ENCODE measurements around the gene PRG2.
"Not testable (repeated sequence)": the region's sequence is repeated elsewhere in the genome, so short reads cannot be mapped to it uniquely, and the experiment has no call there.

PRG2 gene

DNA sequence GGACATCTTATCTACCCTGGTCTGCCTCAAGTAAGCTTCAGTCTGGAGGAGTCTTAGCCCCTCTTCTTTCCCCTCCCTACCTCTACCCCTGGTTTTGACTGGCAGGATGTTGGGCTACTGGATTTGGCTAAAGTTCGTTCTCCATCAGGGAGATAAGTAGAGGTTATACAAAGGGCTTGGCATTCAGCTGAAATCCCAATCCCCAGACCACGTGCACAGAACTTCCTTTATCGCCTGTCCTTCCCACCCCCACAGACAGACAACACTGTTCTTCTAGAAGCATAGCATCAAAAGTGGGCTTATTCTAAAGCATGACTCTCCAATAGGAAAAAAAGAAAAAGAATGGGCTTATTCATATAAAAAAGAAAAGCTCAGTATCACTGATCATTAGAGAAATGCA lies 17.3 kb downstream of the PRG2 start:
- H3K4me1 ChIP-seq (ENCODE audit: control insufficient read depth in 5 of 5, insufficient read depth in 5 of 5, low read length in 5 of 5) = peaks cover 0 to 32% (median 5%) of the 10 kb centered on the region in 5 donors
- H3K4me3 ChIP-seq (ENCODE audit: low read depth in 1 of 5, low read length in 5 of 5) = no peak overlapping the region
- no peak overlapping the region for H3K27ac ChIP-seq (ENCODE audit: low read depth, low read length)
- no peaks in the 10 kb centered on the region for H3K9me3 ChIP-seq (ENCODE audit: control insufficient read depth in 5 of 5, low read length in 5 of 5)
- no peaks in the 10 kb centered on the region for H3K36me3 ChIP-seq (ENCODE audit: control insufficient read depth in 5 of 5, insufficient read depth in 5 of 5, low read length in 5 of 5)
- peaks cover 0 to 13% (median 6%) of the 10 kb centered on the region in 5 donors for H3K27me3 ChIP-seq (ENCODE audit: control insufficient read depth in 5 of 5, insufficient read depth in 4 of 5, low read length in 5 of 5)
- no peak overlapping the region for H3K9ac ChIP-seq (ENCODE audit: low read length in 5 of 5)

DNA sequence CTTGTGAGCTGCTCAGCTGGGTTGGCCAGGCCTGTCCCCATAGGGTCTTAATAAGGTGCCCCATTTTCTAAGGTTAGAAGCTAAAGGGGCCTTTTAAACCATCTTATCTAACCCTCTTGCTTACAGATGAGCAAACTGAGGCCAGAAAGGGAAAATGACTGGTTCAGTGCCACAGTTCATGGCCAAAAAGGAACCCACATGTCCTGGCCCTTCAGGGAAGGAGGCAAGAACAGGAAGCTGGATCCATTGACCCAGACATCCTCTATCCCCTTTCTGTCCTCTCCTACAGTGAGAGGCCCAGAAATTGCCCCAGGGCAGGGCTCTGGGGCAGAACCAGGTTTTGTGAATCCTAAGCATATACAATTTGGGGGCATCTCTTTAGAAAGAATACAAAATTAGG lies 19.5 kb downstream of the PRG2 start:
- Histone ChIP-seq H3K9me3 (ENCODE audit: control insufficient read depth in 5 of 5, low read length in 5 of 5) (no peaks in the 10 kb centered on the region), H3K4me3 (ENCODE audit: low read depth in 1 of 5, low read length in 5 of 5) (no peak overlapping the region), H3K9ac (ENCODE audit: low read length in 5 of 5) (no peak overlapping the region), H3K27me3 (ENCODE audit: control insufficient read depth in 5 of 5, insufficient read depth in 4 of 5, low read length in 5 of 5) (peaks cover 0 to 2% (median 0%) of the 10 kb centered on the region in 5 donors), H3K36me3 (ENCODE audit: control insufficient read depth in 5 of 5, insufficient read depth in 5 of 5, low read length in 5 of 5) (no peaks in the 10 kb centered on the region), H3K27ac (ENCODE audit: low read depth, low read length) (no peak overlapping the region), H3K4me1 (ENCODE audit: control insufficient read depth in 5 of 5, insufficient read depth in 5 of 5, low read length in 5 of 5) (peaks cover 0 to 33% (median 5%) of the 10 kb centered on the region in 5 donors)

DNA sequence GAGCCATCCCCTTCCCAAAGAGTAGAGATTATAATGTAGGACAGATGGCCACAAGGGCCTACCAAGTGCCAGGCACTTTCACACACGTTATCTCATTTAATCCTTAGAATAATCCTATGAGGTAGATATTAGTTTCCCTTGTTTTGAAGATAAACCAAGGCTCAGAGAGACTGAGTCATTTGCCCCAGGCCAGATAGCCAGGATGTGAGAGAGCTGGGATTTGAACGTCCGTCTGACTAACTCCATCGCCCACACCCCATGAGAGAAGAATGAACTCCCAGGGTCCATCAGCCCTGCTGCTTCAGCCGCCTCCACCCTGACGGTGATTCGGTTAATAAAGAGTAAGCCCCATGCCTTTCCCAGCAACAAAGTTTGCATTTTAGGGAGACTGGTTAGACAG lies 20.2 kb downstream of the PRG2 start:
- no peaks in the 10 kb centered on the region for H3K36me3 ChIP-seq (ENCODE audit: control insufficient read depth in 5 of 5, insufficient read depth in 5 of 5, low read length in 5 of 5)
- peaks cover 0 to 28% (median 4%) of the 10 kb centered on the region in 5 donors for H3K4me1 ChIP-seq (ENCODE audit: control insufficient read depth in 5 of 5, insufficient read depth in 5 of 5, low read length in 5 of 5)
- H3K27ac ChIP-seq (ENCODE audit: low read depth, low read length) = no peak overlapping the region
- H3K9me3 ChIP-seq (ENCODE audit: control insufficient read depth in 5 of 5, low read length in 5 of 5) = no peaks in the 10 kb centered on the region
- no peak overlapping the region for H3K9ac ChIP-seq (ENCODE audit: low read length in 5 of 5)
- H3K27me3 ChIP-seq (ENCODE audit: control insufficient read depth in 5 of 5, insufficient read depth in 4 of 5, low read length in 5 of 5) = peaks cover 0 to 2% (median 0%) of the 10 kb centered on the region in 5 donors
- no peak overlapping the region for H3K4me3 ChIP-seq (ENCODE audit: low read depth in 1 of 5, low read length in 5 of 5)

DNA sequence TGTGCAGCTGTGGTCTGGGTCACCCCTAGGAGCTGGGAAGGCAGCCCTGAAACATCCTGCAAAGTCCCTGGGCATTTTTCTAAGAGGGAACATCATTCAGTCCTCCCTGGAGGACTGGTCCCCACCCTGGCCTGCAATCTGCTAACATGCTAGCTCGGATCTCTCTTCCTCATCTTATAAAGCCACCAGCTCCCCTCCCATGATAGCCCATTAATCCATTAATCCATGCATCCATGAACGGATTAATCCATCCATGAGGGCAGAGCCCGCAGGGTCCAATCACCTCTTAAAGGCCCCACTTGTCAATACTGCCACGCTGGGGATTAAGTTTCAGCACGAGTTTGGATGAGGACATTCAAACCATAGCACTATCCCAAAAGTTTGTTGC lies 21.6 kb downstream of the PRG2 start:
- H3K4me1 ChIP-seq (ENCODE audit: control insufficient read depth in 5 of 5, insufficient read depth in 5 of 5, low read length in 5 of 5) = peaks cover 0 to 24% (median 4%) of the 10 kb centered on the region in 5 donors
- peaks cover 0 to 2% (median 0%) of the 10 kb centered on the region in 5 donors for H3K27me3 ChIP-seq (ENCODE audit: control insufficient read depth in 5 of 5, insufficient read depth in 4 of 5, low read length in 5 of 5)
- H3K27ac ChIP-seq (ENCODE audit: low read depth, low read length) = no peak overlapping the region
- no peak overlapping the region for H3K9ac ChIP-seq (ENCODE audit: low read length in 5 of 5)
- H3K4me3 ChIP-seq (ENCODE audit: low read depth in 1 of 5, low read length in 5 of 5) = no peak overlapping the region
- H3K36me3 ChIP-seq (ENCODE audit: control insufficient read depth in 5 of 5, insufficient read depth in 5 of 5, low read length in 5 of 5) = no peaks in the 10 kb centered on the region
- no peaks in the 10 kb centered on the region for H3K9me3 ChIP-seq (ENCODE audit: control insufficient read depth in 5 of 5, low read length in 5 of 5)

DNA sequence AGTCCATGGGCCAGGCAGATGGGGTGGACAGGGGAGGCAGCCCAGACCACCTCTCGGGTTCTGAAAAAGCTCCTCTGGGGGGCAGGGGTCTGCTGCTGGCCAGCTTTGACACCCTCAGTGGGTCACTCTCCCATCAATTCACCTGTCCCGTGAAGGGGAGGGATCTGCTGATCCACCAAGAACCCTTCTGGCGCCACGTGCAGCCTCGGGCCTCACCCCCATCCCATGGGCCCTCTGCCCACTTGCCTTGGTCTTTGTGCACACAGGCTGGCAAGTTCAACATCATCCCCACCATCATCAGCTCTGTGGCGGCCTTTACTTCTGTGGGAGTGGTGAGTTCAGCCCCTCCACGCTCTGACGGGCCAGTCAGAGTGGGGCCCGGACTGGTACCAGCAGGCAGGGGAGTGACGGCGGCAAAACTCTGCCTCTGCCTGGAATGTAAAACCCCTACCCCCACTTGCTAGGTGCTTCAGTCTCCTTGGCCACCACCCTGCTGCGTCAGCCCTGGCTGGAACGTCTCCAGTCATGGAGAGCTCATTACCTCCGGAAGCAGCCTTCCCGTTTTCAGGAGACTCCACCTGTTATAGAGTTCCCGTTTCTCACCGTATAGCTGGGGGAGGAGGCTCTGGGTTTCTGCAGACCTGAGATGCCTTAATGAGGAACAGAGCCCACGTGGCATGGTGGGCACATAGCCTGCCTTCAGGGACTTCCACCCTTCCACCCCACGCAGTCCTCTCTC lies 22.2 kb downstream of the PRG2 start:
- Histone ChIP-seq H3K4me3 (ENCODE audit: low read depth in 1 of 5, low read length in 5 of 5) (no peak overlapping the region), H3K27ac (ENCODE audit: low read depth, low read length) (no peak overlapping the region), H3K4me1 (ENCODE audit: control insufficient read depth in 5 of 5, insufficient read depth in 5 of 5, low read length in 5 of 5) (peaks cover 0 to 22% (median 4%) of the 10 kb centered on the region in 5 donors), H3K36me3 (ENCODE audit: control insufficient read depth in 5 of 5, insufficient read depth in 5 of 5, low read length in 5 of 5) (no peaks in the 10 kb centered on the region), H3K27me3 (ENCODE audit: control insufficient read depth in 5 of 5, insufficient read depth in 4 of 5, low read length in 5 of 5) (peaks cover 0 to 2% (median 0%) of the 10 kb centered on the region in 5 donors), H3K9ac (ENCODE audit: low read length in 5 of 5) (no peak overlapping the region), H3K9me3 (ENCODE audit: control insufficient read depth in 5 of 5, low read length in 5 of 5) (peaks cover 0 to under 1% (median 0%) of the 10 kb centered on the region in 5 donors)

DNA sequence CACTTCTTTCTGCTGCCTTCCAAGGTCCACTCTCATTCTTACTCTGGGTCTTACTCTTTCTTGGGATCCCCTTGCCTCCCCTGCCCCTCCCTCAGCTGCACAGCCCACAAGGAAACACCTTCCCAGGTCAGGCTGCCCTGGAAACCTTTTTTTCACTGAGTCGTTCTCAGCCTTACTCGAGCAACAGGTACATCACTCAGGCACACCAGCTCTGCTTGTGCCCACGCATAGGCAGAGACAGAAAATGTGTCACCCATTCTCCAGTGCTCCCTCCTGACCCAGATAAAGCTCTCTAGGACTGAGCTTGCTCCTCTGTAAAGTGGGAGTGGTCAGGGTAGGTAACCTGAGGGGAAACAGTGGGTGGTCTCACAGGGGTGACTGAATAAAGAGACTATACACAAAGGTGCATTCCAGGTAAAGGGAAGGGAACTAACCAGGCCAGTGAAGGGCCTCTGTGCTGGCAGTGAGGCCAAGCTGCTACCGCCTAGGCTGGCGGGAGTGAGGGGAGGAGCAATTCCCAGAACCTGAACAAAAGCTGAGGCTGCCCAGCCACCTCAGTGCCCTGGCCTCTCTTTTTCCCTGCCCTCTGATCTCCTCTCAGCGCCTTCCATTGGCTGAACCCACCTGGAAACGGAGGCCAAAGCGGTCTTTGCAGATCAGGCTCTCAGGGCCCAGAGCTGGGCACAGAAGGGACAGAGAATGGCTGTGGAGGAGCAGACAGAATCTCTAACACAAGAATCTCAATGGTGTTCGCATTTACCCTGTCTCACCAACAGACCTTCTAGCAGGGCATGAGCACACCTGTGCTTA lies 25.4 kb downstream of the PRG2 start:
- Histone ChIP-seq H3K4me1 (ENCODE audit: control insufficient read depth in 5 of 5, insufficient read depth in 5 of 5, low read length in 5 of 5) (peaks cover 0 to 10% (median 0%) of the 10 kb centered on the region in 5 donors), H3K27me3 (ENCODE audit: control insufficient read depth in 5 of 5, insufficient read depth in 4 of 5, low read length in 5 of 5) (peaks cover 0 to 5% (median 0%) of the 10 kb centered on the region in 5 donors), H3K36me3 (ENCODE audit: control insufficient read depth in 5 of 5, insufficient read depth in 5 of 5, low read length in 5 of 5) (no peaks in the 10 kb centered on the region), H3K9me3 (ENCODE audit: control insufficient read depth in 5 of 5, low read length in 5 of 5) (peaks cover 0 to 2% (median 0%) of the 10 kb centered on the region in 5 donors), H3K4me3 (ENCODE audit: low read depth in 1 of 5, low read length in 5 of 5) (no peak overlapping the region), H3K9ac (ENCODE audit: low read length in 5 of 5) (no peak overlapping the region), H3K27ac (ENCODE audit: low read depth, low read length) (no peak overlapping the region)

DNA sequence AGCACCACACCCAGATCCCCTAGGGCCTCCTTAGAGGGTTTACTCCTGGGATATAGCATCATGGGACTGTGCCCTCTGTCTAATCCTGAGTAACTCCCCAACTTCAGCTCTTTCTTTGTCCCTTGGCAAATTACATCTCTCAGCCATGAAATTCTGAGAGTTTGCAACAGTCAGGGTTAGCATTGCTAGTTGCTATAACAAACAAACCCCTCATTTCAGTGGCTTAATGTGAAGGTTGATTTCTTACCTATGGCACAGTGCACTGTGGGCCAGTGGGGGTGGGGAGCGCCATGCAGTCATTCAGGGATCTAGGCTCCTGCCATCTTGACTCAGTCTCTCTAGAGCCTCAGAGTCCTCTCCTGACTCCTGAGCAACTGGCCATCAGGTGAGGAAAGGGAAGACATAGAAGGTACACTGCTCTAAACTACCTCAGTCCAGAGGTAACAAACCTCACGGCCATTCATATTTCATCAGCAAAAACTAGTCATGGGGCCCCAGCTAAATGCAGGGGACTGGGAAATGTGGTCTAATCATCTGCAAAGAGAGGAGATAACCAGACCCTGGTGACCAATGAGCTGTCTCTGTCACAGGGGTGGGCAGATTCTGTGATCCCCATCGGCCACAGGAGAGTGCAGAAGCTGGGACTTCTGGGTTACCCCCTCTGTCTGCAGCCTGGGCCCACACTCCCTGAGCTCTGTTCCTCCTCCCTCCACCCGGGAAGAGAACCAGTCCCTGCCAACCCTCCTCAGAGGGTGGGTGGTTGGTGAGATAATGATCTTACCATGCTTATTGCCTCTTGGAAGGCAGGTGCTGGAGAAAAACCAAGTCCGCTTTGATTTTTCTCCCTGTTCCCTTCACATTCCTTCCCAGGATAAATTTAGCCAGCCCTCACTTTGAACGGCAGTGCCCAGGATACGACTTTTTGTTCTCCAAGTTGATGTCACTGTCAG lies 27.0 kb downstream of the PRG2 start:
- Histone ChIP-seq H3K4me3 (ENCODE audit: low read depth in 1 of 5, low read length in 5 of 5) (no peak overlapping the region), H3K27ac (ENCODE audit: low read depth, low read length) (no peak overlapping the region), H3K36me3 (ENCODE audit: control insufficient read depth in 5 of 5, insufficient read depth in 5 of 5, low read length in 5 of 5) (no peaks in the 10 kb centered on the region), H3K9ac (ENCODE audit: low read length in 5 of 5) (no peak overlapping the region), H3K4me1 (ENCODE audit: control insufficient read depth in 5 of 5, insufficient read depth in 5 of 5, low read length in 5 of 5) (peaks cover 0 to 5% (median 0%) of the 10 kb centered on the region in 5 donors), H3K27me3 (ENCODE audit: control insufficient read depth in 5 of 5, insufficient read depth in 4 of 5, low read length in 5 of 5) (peaks cover 0 to 5% (median 0%) of the 10 kb centered on the region in 5 donors), H3K9me3 (ENCODE audit: control insufficient read depth in 5 of 5, low read length in 5 of 5) (peaks cover 0 to 2% (median 0%) of the 10 kb centered on the region in 5 donors)

DNA sequence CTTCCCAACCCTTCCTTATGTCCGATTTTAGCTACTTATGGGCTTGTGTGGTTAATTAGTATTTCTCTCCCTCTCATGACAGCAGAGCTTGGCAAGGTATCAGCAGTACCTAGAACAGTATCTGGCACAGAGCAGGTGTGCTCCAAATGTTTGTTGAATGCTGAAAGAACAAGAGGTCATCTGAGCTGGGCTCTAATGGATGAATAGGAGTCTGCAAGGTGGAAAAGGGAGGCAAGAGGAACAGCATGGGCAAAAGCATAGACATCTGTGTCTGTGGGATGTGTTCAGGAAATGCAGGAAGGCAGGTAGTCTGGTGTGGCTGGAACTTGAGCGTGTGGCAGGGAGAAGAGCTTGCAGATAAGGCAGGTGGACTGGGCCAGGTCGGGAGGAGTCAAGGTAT lies 28.5 kb downstream of the PRG2 start:
- Histone ChIP-seq H3K4me3 (ENCODE audit: low read depth in 1 of 5, low read length in 5 of 5) (no peak overlapping the region), H3K9ac (ENCODE audit: low read length in 5 of 5) (no peak overlapping the region), H3K9me3 (ENCODE audit: control insufficient read depth in 5 of 5, low read length in 5 of 5) (peaks cover 0 to 2% (median 0%) of the 10 kb centered on the region in 5 donors), H3K4me1 (ENCODE audit: control insufficient read depth in 5 of 5, insufficient read depth in 5 of 5, low read length in 5 of 5) (peaks cover 0 to 3% (median 0%) of the 10 kb centered on the region in 5 donors), H3K27ac (ENCODE audit: low read depth, low read length) (no peak overlapping the region), H3K36me3 (ENCODE audit: control insufficient read depth in 5 of 5, insufficient read depth in 5 of 5, low read length in 5 of 5) (no peaks in the 10 kb centered on the region), H3K27me3 (ENCODE audit: control insufficient read depth in 5 of 5, insufficient read depth in 4 of 5, low read length in 5 of 5) (peaks cover 0 to 5% (median 0%) of the 10 kb centered on the region in 5 donors)

DNA sequence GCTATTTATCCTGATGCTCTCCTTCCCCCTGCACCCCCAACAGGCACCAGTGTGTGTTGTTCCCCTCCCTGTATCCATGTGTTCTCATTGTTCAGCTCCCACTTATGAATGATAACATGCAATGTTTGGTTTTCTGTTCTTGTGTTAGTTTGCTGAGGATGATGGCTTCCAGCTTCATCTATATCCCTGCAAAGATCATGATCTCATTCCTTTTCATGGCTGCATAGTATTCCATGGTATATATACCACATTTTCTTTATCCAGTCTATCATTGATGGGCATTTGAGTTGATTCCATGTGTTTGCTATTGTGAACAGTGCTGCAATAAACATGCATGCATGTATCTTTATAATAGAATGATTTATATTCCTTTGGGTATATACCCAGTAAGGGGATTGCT lies 29.0 kb downstream of the PRG2 start:
- not testable (repeated sequence) for H3K27me3 ChIP-seq (ENCODE audit: control insufficient read depth in 5 of 5, insufficient read depth in 4 of 5, low read length in 5 of 5); H3K36me3 ChIP-seq (ENCODE audit: control insufficient read depth in 5 of 5, insufficient read depth in 5 of 5, low read length in 5 of 5)

More for the DNA sequence above, 29.0 kb downstream of the PRG2 start:
- H3K4me1 ChIP-seq (ENCODE audit: control insufficient read depth in 5 of 5, insufficient read depth in 5 of 5, low read length in 5 of 5); H3K9me3 ChIP-seq (ENCODE audit: control insufficient read depth in 5 of 5, low read length in 5 of 5); H3K4me3 ChIP-seq (ENCODE audit: low read depth in 1 of 5, low read length in 5 of 5); H3K9ac ChIP-seq (ENCODE audit: low read length in 5 of 5); H3K27ac ChIP-seq (ENCODE audit: low read depth, low read length): not testable (repeated sequence)
